ENCODE data around the gene NDUFV1.
"Not testable (repeated sequence)": the region's sequence is repeated elsewhere in the genome, so short reads cannot be mapped to it uniquely, and the experiment has no call there.

The NDUFV1 gene

GRCh38 chr11:67606492-67607295 is at the start of gene NDUFV1:
Gene NDUFV1 (plus strand): TSS chr11:67606936. CDS start chr11:67607005, 69 bp downstream.
- in situ Hi-C loops (cut with MboI; ENCODE audit: low sequenced_read_pairs): no loop called here

DNA sequence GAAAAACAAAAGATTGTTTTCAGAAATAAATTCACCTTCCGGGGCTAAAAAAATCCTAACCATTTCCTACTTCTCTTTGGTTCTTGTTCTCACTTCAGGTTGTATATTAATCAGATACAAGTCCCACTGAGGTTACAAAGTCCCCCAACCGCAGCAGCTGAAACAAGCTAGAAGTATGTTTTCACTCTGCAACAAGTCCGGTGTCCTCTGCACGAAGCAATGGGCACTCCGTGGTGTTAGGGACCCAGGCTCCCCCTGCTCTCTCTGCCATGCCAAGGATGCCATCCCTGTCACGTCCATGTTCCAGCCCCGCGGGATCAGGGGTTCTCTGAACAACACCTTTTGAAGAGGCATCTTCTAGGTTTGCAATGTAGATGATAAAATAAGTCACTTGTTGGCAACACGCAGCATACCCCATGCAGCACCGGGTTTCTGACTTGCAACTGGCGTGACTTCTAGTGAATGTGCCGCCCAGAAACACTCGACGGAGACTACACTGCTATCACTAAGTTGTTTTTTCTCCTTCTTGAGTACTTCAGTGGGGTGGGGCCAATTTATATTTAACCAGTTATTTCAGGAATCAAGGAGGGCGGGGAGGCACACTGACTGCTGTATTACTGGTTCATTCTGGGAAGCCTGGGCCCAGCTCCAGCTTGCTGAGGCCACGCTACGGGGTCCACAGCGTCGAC is 48.5 kb upstream of the NDUFV1 start:
- in situ Hi-C loops (cut with MboI; ENCODE audit: low sequenced_read_pairs): no loop called here

- in situ Hi-C loops (cut with MboI; ENCODE audit: low sequenced_read_pairs): no loop called here
Observed at GRCh38 chr11:67561971-67562619, 44.6 kb upstream of the NDUFV1 start.

DNA sequence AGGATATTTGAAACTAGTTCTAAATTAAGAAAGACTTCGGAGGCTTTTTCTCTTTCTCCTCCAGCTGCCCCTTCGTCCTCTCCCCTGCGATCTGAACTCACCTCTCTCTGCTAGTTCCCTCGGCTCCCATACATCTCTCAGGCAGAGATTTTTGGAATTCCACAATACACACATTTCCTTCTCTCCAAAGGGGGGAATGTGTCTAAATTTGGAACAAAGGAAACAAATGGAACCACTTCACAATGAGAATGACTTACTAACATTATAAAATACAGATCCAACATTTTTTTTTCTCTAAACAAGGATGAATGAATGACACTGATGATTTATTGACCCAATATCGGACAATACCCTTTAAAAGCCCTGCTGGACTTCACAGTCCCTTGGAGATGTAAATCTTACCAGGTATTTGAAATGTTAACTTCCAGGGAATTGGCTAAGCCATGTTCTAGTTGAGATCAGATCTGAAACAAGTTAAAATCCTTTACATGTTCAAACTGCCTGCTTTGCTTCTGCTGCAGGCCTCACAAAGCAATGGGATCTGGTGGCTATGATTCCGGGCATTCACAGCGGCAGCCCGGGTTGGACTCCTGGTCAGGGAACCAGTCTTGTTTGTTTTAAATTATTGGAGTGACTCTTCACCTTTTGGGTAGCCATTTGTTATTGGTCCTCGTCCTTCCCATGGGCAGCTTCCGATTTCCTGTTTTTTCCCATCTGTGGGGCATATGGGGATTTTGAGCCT is 43.6 kb upstream of the NDUFV1 start:
- in situ Hi-C loops (cut with MboI; ENCODE audit: low sequenced_read_pairs): no loop called here

- in situ Hi-C loops (cut with MboI; ENCODE audit: low sequenced_read_pairs): not testable (repeated sequence)
Observed at GRCh38 chr11:67563705-67564114, 43.0 kb upstream of the NDUFV1 start.

DNA sequence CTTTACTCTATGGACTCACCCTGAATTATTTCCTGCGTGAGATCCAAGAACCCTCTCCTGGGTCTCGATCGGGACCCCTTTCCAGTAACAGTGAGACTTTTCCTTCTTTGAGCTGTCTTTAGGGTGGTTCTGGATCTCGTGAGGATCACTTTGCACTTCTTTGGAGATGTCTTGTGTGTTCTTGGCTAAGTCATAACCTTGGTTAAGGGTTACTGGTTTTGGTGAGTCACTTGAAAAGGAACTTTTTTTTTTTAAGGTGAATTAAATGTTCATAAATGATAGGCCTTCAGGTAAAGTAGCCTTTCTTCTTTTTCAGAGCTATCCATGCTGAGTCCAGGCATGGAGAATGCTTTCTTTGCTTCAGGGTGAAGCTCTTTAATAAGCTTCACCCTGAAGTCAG is 42.5 kb upstream of the NDUFV1 start:
- in situ Hi-C loops (cut with MboI; ENCODE audit: low sequenced_read_pairs): no loop called here

DNA sequence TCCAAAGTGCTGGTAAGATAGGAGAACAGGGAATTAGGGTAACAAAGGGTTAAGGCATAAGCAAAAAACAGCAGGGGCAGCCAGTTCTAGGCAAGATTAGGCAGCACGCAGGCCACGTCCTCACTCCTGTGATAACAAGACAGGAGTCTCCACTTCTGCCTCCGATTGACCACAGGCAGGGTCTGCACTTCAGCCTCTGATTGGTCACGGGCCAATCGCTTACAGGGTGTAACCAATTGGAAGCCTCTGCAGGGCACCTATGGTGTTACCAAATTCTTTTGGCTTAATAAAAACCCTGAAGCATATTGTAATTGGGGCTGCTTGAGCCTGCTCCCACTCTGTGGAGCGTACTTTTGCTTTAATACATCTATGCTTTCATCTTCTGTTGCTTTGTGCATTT is 35.3 kb upstream of the NDUFV1 start:
- in situ Hi-C loops (cut with MboI; ENCODE audit: low sequenced_read_pairs): no loop called here

- in situ Hi-C loops (cut with MboI; ENCODE audit: low sequenced_read_pairs): no loop called here
Observed at GRCh38 chr11:67572305-67572704, 34.4 kb upstream of the NDUFV1 start.

- in situ Hi-C loops (cut with MboI; ENCODE audit: low sequenced_read_pairs): no loop called here
Observed at GRCh38 chr11:67572747-67573419, 33.9 kb upstream of the NDUFV1 start.

GRCh38 chr11:67574938-67575337 is 31.8 kb upstream of the NDUFV1 start:
- in situ Hi-C loops (cut with MboI; ENCODE audit: low sequenced_read_pairs): no loop called here

DNA sequence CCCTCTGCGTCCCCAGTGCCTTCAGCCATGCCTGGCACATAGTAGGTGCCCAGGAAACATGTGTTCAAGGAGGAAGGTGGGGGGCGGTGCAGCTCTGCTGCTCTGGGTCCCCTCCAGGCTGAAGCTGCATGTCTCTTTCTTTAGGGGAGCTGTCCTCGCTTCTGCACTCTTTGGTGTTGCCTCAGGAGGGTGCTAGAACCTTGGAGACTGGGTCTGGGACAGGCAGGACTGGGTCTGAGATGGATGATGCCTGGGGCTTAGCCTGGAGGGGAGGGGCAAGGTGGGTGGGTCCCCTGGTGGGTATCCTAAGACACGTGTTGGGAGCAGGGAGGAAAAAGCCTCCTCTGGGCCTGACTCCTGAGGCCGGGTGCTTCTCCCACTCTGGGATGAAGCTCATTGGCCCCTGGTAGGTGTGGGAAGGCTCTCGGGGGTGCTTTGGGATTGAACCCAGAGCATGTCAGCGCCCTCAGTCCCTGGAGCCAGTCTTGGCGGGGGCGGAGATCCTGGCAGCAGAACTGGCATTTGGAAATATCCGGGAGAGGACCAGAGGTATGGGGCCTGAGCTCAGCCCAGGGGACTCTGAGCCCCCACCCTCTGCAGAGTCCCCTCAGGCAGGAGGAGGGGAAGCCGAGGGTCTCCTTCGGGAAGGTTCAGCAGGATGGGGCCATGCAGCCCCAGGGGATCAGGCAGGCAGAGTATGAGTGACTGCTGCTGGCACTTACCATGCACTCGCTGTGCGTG is 29.8 kb upstream of the NDUFV1 start:
- in situ Hi-C loops (cut with MboI; ENCODE audit: low sequenced_read_pairs): no loop called here

DNA sequence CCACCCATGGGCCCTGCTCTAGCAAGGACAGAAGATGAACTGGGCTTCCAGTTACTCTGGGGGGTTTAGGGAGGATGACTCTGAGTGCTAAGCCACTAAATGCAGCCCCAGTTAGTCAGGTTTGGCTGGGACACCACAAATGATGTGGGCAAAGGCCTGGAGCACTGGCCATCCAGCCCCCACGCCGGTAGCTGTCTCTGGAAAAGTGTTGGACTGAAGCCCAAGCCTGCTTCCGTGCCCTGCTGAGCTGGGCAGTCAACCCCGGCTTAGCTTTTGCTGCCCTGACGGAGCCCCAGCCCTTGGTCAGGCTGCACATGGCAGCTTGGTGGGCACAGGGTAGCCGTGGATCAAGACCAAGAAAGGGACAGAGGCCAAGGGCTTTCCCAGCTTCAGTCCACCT is 28.8 kb upstream of the NDUFV1 start:
- in situ Hi-C loops (cut with MboI; ENCODE audit: low sequenced_read_pairs): no loop called here

DNA sequence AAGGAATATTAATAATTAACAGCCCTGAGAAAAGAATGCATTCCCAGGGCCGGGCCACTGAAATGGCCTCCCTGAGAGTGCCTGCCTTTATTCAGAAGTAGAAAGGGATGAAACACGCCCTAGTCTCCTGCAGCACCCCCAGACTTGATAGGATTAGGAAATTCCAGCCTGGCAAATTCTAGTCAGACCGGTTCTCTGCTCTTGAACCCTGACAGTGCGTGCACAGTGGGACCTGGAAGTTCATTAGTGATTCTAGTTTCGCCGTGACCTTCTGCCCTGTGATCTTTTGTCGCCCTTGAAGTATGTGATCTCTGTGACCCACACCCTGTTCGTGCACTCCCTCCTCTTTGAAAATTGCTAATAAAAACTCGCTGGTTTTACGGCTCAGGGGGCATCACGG is 25.3 kb upstream of the NDUFV1 start:
- in situ Hi-C loops (cut with MboI; ENCODE audit: low sequenced_read_pairs): no loop called here

GRCh38 chr11:67582011-67582410 is 24.7 kb upstream of the NDUFV1 start:
- in situ Hi-C loops (cut with MboI; ENCODE audit: low sequenced_read_pairs): no loop called here

DNA sequence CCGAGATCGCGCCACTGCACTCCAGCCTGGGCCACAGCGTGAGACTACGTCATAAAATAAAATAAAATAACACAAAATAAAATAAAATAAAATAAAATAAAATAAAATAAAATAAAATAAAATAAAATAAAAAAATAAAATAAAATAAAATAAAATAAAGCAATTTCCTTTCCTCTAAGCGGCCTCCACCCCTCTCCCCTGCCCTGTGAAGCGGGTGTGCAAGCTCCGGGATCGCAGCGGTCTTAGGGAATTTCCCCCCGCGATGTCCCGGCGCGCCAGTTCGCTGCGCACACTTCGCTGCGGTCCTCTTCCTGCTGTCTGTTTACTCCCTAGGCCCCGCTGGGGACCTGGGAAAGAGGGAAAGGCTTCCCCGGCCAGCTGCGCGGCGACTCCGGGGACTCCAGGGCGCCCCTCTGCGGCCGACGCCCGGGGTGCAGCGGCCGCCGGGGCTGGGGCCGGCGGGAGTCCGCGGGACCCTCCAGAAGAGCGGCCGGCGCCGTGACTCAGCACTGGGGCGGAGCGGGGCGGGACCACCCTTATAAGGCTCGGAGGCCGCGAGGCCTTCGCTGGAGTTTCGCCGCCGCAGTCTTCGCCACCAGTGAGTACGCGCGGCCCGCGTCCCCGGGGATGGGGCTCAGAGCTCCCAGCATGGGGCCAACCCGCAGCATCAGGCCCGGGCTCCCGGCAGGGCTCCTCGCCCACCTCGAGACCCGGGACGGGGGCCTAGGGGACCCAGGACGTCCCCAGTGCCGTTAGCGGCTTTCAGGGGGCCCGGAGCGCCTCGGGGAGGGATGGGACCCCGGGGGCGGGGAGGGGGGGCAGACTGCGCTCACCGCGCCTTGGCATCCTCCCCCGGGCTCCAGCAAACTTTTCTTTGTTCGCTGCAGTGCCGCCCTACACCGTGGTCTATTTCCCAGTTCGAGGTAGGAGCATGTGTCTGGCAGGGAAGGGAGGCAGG is 23.2 kb upstream of the NDUFV1 start, which contains the start of gene GSTP1:
TSS of gene GSTP1 (plus strand) at position 566 of the 958 bp plus-strand sequence. CDS start at position 598, 32 bp downstream.
- in situ Hi-C loops (cut with MboI; ENCODE audit: low sequenced_read_pairs): no loop called here

GRCh38 chr11:67584205-67584880 is 22.4 kb upstream of the NDUFV1 start:
- in situ Hi-C loops (cut with MboI; ENCODE audit: low sequenced_read_pairs): no loop called here

GRCh38 chr11:67584881-67585873 is 21.6 kb upstream of the NDUFV1 start:
- in situ Hi-C loops (cut with MboI; ENCODE audit: low sequenced_read_pairs): no loop called here

Data from HL-60/S4 treated with phorbol 12-myristate 13-acetate at 8.2 ng/mL for 4 days and 3 days (cell line).